K562 (cell line): Measurements from ENCODE around the gene LSP1. TPM values are rescaled to one million over a fixed set of nuclear protein-coding genes. Genes with fewer than 3 reads are reported as not detected.

Experiments
- ATAC-seq: fragments of 200-7000 bp; cut with Tn5 transposase; 3 replicates; pipeline ENCODE4 v1.9.1; 2020; ENCODE audit warnings: moderate library complexity
- BruUV-seq: library from RNA; stranded (reverse); fragments of 400-500 nt; replicated peaks from 2 replicates; lab custom pipeline; 2021; lab: Mats Ljungman, UMichigan
- CTCF ChIA-PET: fragments of 300-600 bp; formaldehyde crosslinking; extraction: SDS; loops from one replicate; lab custom pipeline; 2021; ENCODE audit warnings: low intra/inter-chr PET ratio; lab: Yijun Ruan, JAX
- POLR2A ChIA-PET: fragments of 300-600, 350-650 bp; sonication (Branson Sonifier 250); formaldehyde crosslinking; extraction: SDS; loops from one replicate; lab custom pipeline; 2021; ENCODE audit warnings: antibody characterized with exemption, inconsistent platforms; lab: Yijun Ruan, JAX
- DNase-seq, 4 experiments: peaks; one replicate each; pipeline versions ENCODE4 v3.0.0 to v3.0.0-alpha.2; 2011 to 2018; ENCODE audit warnings: low spot score in 3 of 4, mixed read lengths in 3 of 4; ENCODE audit errors: extremely low read depth in 1 of 4
- FAIRE-seq: peaks from 2 replicates; lab custom pipeline; 2011; peaks lifted over from hg19 to GRCh38; lab: Jason Lieb, UNC
- H2AFZ ChIP-seq: 2 replicates; pipeline ENCODE4 v1.6.0; 2011; ENCODE audit warnings: low read depth, low read length, control low read depth, inconsistent platforms
- H3K27ac ChIP-seq: fragments of 200-600 bp; 3 replicates; pipeline ENCODE4 v1.8.0; 2011; ENCODE audit warnings: low read depth, mild to moderate bottlenecking, control low read depth, inconsistent platforms, low read length, moderate library complexity, mixed read lengths; ENCODE audit errors: extremely low read depth
- H3K27me3 ChIP-seq, 2 experiments: fragments of 300-600 bp in 1 of 2; 2 replicates in 1 of 2; 3 replicates in 1 of 2; pipeline versions ENCODE4 v1.6.0 to v1.8.0; 2011; ENCODE audit warnings: inconsistent platforms in 2 of 2, low read length in 2 of 2, mild to moderate bottlenecking in 1 of 2, mixed read lengths in 1 of 2, moderate library complexity in 1 of 2; ENCODE audit not compliant: control insufficient read depth in 2 of 2, insufficient read depth in 2 of 2
- H3K36me3 ChIP-seq: fragments of 300-600 bp; 3 replicates; pipeline ENCODE4 v1.8.0; 2011; ENCODE audit warnings: mild to moderate bottlenecking, low read length, inconsistent platforms; ENCODE audit not compliant: control insufficient read depth, insufficient read depth
- H3K4me1 ChIP-seq, 2 experiments: fragments of 200-600 bp in 1 of 2; replicated peaks in 1 of 2; 2 replicates in 1 of 2; 3 replicates in 1 of 2; pipeline versions ENCODE4 v1.5.1 to v1.8.0; 2011; ENCODE audit warnings: inconsistent platforms in 2 of 2, low read length in 2 of 2, mild to moderate bottlenecking in 1 of 2, mixed read lengths in 1 of 2, moderate library complexity in 1 of 2; ENCODE audit not compliant: control insufficient read depth in 2 of 2, insufficient read depth in 2 of 2
- H3K4me2 ChIP-seq: 2 replicates; pipeline ENCODE4 v1.6.1; 2011; ENCODE audit warnings: low read length, control low read depth, inconsistent platforms, mixed read lengths; ENCODE audit not compliant: insufficient read depth
- H3K4me3 ChIP-seq: fragments of 200-600 bp; sonication (generic), shearing (Covaris generic); 2 replicates; pipeline ENCODE4 v1.5.1; 2016; ENCODE audit warnings: control low read depth, inconsistent platforms
- H3K79me2 ChIP-seq: fragments of 200-600 bp; 3 replicates; pipeline ENCODE4 v1.8.0; 2011; ENCODE audit warnings: low read length, inconsistent platforms; ENCODE audit not compliant: control insufficient read depth, insufficient read depth
- H3K9ac ChIP-seq, 2 experiments: 2 replicates each; pipeline versions ENCODE4 v1.6.0 to v1.6.1; 2011; ENCODE audit warnings: low read depth in 2 of 2, low read length in 2 of 2, control low read depth in 1 of 2, inconsistent platforms in 1 of 2, mild to moderate bottlenecking in 1 of 2, mixed read lengths in 1 of 2; ENCODE audit not compliant: insufficient read depth in 1 of 2
- H3K9me1 ChIP-seq: one replicate; pipeline ENCODE4 v1.6.0; 2011; ENCODE audit warnings: inconsistent platforms, mild to moderate bottlenecking, low read length, moderate library complexity; ENCODE audit not compliant: control insufficient read depth, insufficient read depth
- H3K9me3 ChIP-seq: replicated peaks from 2 replicates; pipeline ENCODE4 v1.5.1; 2011; ENCODE audit warnings: low read depth, low read length, inconsistent platforms; ENCODE audit not compliant: control insufficient read depth, insufficient read depth
- H4K20me1 ChIP-seq: replicated peaks from 2 replicates; pipeline ENCODE4 v1.6.1; 2011; ENCODE audit warnings: low read length, inconsistent platforms, mixed read lengths; ENCODE audit not compliant: control insufficient read depth, insufficient read depth
- FOS ChIP-seq: IDR thresholded peaks from 3 replicates; pipeline ENCODE4 v1.6.1; 2011; ENCODE audit not compliant: insufficient read length; ENCODE audit errors: extremely low read depth
- FOXM1 ChIP-seq, 2 experiments: fragments of 450-650 bp in 1 of 2; sonication (generic) in 1 of 2; formaldehyde crosslinking in 1 of 2; IDR thresholded peaks; 2 replicates each; pipeline versions ENCODE4 v1.6.1 to v1.9.0; 2017 to 2022; ENCODE audit warnings: low read depth in 2 of 2, mild to moderate bottlenecking in 2 of 2, missing genetic modification reagents in 1 of 2, moderate library complexity in 1 of 2
- HMG20B ChIP-seq: fragments of 250-450 bp; sonication (Bioruptor Pico); IDR thresholded peaks from 2 replicates; pipeline ENCODE4 v1.5.0; 2021; ENCODE audit warnings: mild to moderate bottlenecking
- PRPF4 ChIP-seq: fragments of 200-400 bp; formaldehyde crosslinking; IDR thresholded peaks from one replicate; pipeline ENCODE4 v1.6.1; 2017; ENCODE audit warnings: low read length, low read depth, mild to moderate bottlenecking; ENCODE audit not compliant: insufficient read depth, poor library complexity, severe bottlenecking
- PTBP1 ChIP-seq: fragments of 200-400 bp; formaldehyde crosslinking; IDR thresholded peaks from 2 replicates; pipeline ENCODE4 v1.6.1; 2017; ENCODE audit warnings: low read depth, low read length
- SREBF2 ChIP-seq: sonication (generic); formaldehyde crosslinking; IDR thresholded peaks from 2 replicates; pipeline ENCODE4 v1.4.0; 2020; ENCODE audit warnings: mild to moderate bottlenecking, missing genetic modification reagents
- WHSC1 ChIP-seq: IDR thresholded peaks from one replicate; pipeline ENCODE4 v1.6.1; 2012; ENCODE audit warnings: low read length, control low read depth, inconsistent platforms
- WGBS: fragments of 100-300 bp; shearing (Covaris generic); methylation state at CpG from one replicate; pipeline ENCODE4 v1.1.6; 2016; ENCODE audit warnings: low coverage, mixed read lengths; ENCODE audit not compliant: insufficient coverage; ENCODE audit errors: missing lambda C conversion rate; 5-methylcytosine and 5-hydroxymethylcytosine counted together
- in situ Hi-C: fragments of 300-500 bp; cut with MboI; formaldehyde crosslinking; loops from 4 replicates; pipeline ENCODE4 v1.15.0; 2018; ENCODE audit warnings: inconsistent platforms, mixed read lengths
- intact Hi-C: fragments of 100-400 bp; cut with micrococcal nuclease; formaldehyde crosslinking; loops from 2 replicates; pipeline ENCODE4 v1.14.2; 2022
- polyA plus RNA-seq, 8 experiments: library from polyadenylated mRNA; depleted of rRNA in 4 of 8; stranded (reverse) in 5 of 8; unstranded in 3 of 8; fragments of >200 nt; fragmentation: Nextera tagmentation in 2 of 8; fragmentation: Illumina TruSeq in 1 of 8; extraction: Ambion mirVana in 2 of 8; extraction: Trizol in 1 of 8; gene quantifications; 2 replicates each; pipeline versions ENCODE4 v1.2.1 to v1.2.3, GENCODE V29; 2011 to 2014; ENCODE audit warnings: inconsistent platforms in 1 of 8, missing spikeins in 1 of 8
- total RNA-seq, 7 experiments: library from RNA; depleted of rRNA in 6 of 7; stranded (reverse); fragments of >200 nt in 6 of 7; fragmentation: Illumina TruSeq in 2 of 7; extraction: Trizol in 2 of 7; gene quantifications; 2 replicates each; pipeline versions ENCODE4 v1.2.1 to v1.2.3, GENCODE V29; 2011 to 2021; ENCODE audit warnings: low replicate concordance in 1 of 7

Gene LSP1
- total and polyA plus RNA-seq, 9 of the 15 experiments (the other 6 are each of a cell fraction or from before 2014, with no cell fraction given), result 0.08 to 2.9 (median 0.65) TPM; not detected in 2

DNA sequence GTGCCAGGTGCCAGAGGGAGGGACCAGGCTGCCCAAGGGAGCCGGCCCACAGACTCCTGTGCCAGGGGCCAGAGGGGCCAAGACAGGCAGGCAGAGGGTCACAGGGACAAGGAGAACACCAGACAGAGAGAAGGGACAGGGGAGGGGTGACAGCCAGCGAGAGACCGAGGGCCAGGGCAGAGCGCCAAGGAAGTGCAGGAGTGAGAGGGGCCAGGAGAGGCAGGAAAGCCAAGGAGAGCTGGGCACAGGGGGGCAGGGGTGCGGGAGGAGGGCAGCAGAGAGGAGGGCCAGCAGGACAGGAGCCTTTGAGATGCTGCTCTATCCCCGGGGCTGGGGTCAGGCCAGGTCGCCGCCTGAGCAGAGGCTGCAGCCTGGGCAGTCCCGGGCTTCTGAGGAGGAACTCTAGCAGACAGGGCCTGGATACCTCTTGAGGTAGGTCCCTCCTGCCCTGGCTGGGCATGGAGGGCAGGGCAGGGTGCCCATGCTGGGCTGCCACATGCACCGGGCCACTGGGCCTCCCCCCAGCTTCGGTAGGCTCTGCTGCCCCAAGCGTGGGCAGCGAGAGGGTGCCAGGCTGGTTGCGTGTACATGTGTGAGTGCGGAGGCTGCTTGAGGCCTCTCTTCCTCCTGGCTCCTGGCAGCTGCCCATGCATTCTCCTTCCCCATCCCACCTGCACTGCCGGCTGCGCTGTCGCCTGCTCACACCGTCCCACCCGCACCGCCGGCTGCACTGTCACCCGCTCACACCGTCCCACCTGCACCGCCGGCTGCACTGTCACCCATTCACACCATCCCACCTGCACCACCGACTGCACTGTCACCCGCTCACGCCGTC lies 12.2 kb downstream of the LSP1 start:
- DNase-seq (no peak), ATAC-seq (no peak; the same call in 2 of the 3 replicates), FAIRE-seq (no peak)
- Histone ChIP-seq H3K79me2 (no peaks in the 10 kb centered on the region), H3K4me3 (no peak overlapping the region), H3K4me2 (no peak overlapping the region), H3K36me3 (no peaks in the 10 kb centered on the region), H4K20me1 (0 out of 2 replicates have a peak, but pooled peaks cover 5% of the 10 kb centered on the region), H3K4me1 (peaks cover 0 to 21% of the 10 kb centered on the region in 2 experiments; a peak in 2 of 5 replicates), H3K9ac (no peak overlapping the region), H3K9me1 (no peaks in the 10 kb centered on the region), H3K9me3 (no peaks in the 10 kb centered on the region), H3K27ac (no peak overlapping the region), H3K27me3 (peaks cover 15 to 57% of the 10 kb centered on the region in 2 experiments; a peak in 4 of 5 replicates), H2AFZ (no peak overlapping the region)
- BruUV-seq, result no TSS peak
- TF ChIP-seq PRPF4, result no peak
- no peak for TF ChIP-seq SREBF2 (CRISPR knock-in tag)
- no peak for TF ChIP-seq FOXM1 (IDR thresholded peaks at IDR 0.05; ENCODE audit: low read depth)
- TF ChIP-seq FOXM1 (CRISPR knock-in tag; IDR thresholded peaks at IDR 0.05; ENCODE audit: low read depth), result no peak
- no peak for TF ChIP-seq PTBP1
- TF ChIP-seq HMG20B (CRISPR knock-in tag), result no peak
- TF ChIP-seq WHSC1, result no peak
- no peak for TF ChIP-seq FOS
- ChIA-PET CTCF (interaction anchor here (0.6 kb wide), 1 partner anchor 66 kb away, joined by 3 read pairs; no protein-coding TSS in a partner anchor), POLR2A (no interaction called here)
- intact Hi-C loops (no loop called here), in situ Hi-C loops (no loop called here)
- WGBS, result 4% methylated on average over 28 of the region's 30 CpGs
